Esophagus muscularis mucosa (tissue), 4 donors: ENCODE measurements around the gene FHL3. TPM values are rescaled to one million over a fixed set of nuclear protein-coding genes. Genes with fewer than 3 reads are reported as not detected.

Experiments used
- DNase-seq: peaks from one replicate; pipeline ENCODE4 v3.0.0-alpha.2; 2017; ENCODE audit errors: extremely low spot score
- H3K27ac ChIP-seq, 4 donors: fragments of 200-600 bp; sonication (generic); replicated peaks in 1 of 4; 1 replicate in 3 of 4; 2 replicates in 1 of 4; pipeline ENCODE4 v1.5.1; 2016 to 2019; ENCODE audit warnings: mild to moderate bottlenecking in 1 of 4
- H3K27me3 ChIP-seq, 4 donors: fragments of 200-600 bp; sonication (generic); one replicate each; pipeline versions ENCODE4 v1.5.1 to v1.6.0; 2016 to 2019
- H3K36me3 ChIP-seq, 4 donors: fragments of 200-600 bp; sonication (generic); one replicate each; pipeline ENCODE4 v1.5.1; 2016 to 2019
- H3K4me1 ChIP-seq, 4 donors: fragments of 200-600 bp; sonication (generic); one replicate each; pipeline ENCODE4 v1.5.1; 2016 to 2019
- H3K4me3 ChIP-seq, 4 donors: fragments of 200-600 bp; sonication (generic); 1 replicate in 2 of 4; 2 replicates in 2 of 4; pipeline ENCODE4 v1.5.1; 2016 to 2019; ENCODE audit warnings: mild to moderate bottlenecking in 4 of 4, moderate library complexity in 1 of 4
- H3K9me3 ChIP-seq, 4 donors: fragments of 200-600 bp; sonication (generic); 1 replicate in 3 of 4; 2 replicates in 1 of 4; pipeline ENCODE4 v1.5.1; 2016 to 2019
- EP300 ChIP-seq: sonication (generic); formaldehyde crosslinking; IDR thresholded peaks from one replicate; pipeline ENCODE4 v1.6.1; 2017; ENCODE audit warnings: antibody characterized with exemption
- POLR2A ChIP-seq: fragments of 450-650 bp; IDR thresholded peaks from one replicate; pipeline ENCODE4 v1.6.1; 2017; ENCODE audit warnings: antibody characterized with exemption, moderate library complexity, mild to moderate bottlenecking, low read depth
- POLR2AphosphoS5 ChIP-seq, 2 donors: sonication (generic); formaldehyde crosslinking; IDR thresholded peaks; one replicate each; pipeline ENCODE4 v1.6.1; 2017; ENCODE audit warnings: antibody characterized with exemption in 2 of 2
- WGBS: methylation state at CpG from one replicate; pipeline ENCODE4 v1.1.5; 2018; 5-methylcytosine and 5-hydroxymethylcytosine counted together
- intact Hi-C: fragments of 100-400 bp; cut with DNase I; formaldehyde crosslinking; loops from one replicate; pipeline ENCODE4 v1.15.1; 2023
- total RNA-seq, 4 donors: library from RNA; depleted of rRNA; stranded (reverse); fragments of >200 nt; gene quantifications; one replicate each; pipeline versions ENCODE4 v1.1.0 to v1.2.1, GENCODE V29; 2016
- TF ChIP-seq, protein P1 (sequence below), 3 experiments: fragments of 200-600 bp in 2 of 3; fragments of 450-650 bp in 1 of 3; sonication (generic) in 2 of 3; IDR thresholded peaks; one replicate each; pipeline ENCODE4 v1.5.1; 2017 to 2019; ENCODE audit warnings: antibody characterized with exemption in 3 of 3, mild to moderate bottlenecking in 2 of 3, moderate library complexity in 1 of 3

The FHL3 gene
- total RNA-seq, 4 donors from 2014 or later = 38.3 to 76.9 (median 52.9) TPM

DNA sequence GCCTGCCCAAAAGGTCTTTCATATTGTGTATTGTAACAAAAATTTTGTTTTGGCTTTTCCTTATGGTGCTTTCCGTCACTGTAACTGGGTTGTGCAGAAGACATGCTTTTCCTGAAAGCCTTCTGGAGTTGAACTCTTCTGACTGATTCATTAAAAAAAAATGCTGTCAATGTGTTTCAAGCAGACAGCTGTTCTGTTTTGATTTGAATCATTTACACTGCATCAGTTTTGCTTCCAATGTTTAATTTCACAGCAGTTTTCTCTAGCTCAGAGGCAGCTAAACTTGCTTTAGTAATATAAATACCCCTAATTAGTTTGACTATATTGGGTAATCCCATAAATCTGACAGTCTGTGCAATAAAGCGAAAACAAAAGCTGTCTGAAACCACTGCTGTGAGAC is 15.1 kb upstream of the FHL3 start:
- Histone ChIP-seq H3K9me3 (no peaks in the 10 kb centered on the region), H3K4me1 (peaks cover 19 to 39% (median 26%) of the 10 kb centered on the region in 4 donors), H3K27me3 (no peaks in the 10 kb centered on the region), H3K4me3 (no peak overlapping the region), H3K27ac (no peak overlapping the region), H3K36me3 (peaks cover 70 to 92% (median 85%) of the 10 kb centered on the region in 4 donors)
- no peak for DNase-seq
- TF ChIP-seq POLR2A = no peak
- 91% methylated on average over 2 of the region's 2 CpGs for WGBS
- intact Hi-C loops = no loop called here

DNA sequence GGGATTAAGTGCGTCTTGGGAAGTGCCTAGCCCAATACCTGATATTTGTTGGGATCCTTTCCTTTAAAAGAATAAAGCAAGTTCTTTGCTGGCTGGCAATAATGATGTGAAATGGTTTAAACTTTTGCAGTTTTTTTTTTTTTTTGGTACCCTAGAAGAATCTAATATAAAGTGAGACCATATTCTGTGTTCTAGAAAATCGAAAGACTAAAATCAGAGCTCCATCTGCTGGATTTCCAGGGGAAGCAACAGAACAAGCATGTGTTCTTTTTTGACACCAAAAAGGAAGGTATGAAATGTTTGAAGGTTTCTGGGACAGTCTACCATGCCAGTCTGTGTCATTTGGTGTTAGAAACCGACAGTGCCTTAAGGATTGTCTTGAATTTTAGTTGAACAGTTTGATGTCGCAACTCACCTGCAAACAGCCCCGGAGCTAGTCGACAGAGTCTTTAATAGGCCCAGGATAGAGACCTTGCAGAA is 13.6 kb upstream of the FHL3 start:
- Histone ChIP-seq H3K4me1 (peaks cover 33 to 54% (median 41%) of the 10 kb centered on the region in 4 donors), H3K27me3 (no peaks in the 10 kb centered on the region), H3K9me3 (no peaks in the 10 kb centered on the region), H3K36me3 (peaks cover 58 to 78% (median 71%) of the 10 kb centered on the region in 4 donors), H3K27ac (peak overlapping the region in 3 of 4 donors; percentile 84 to 96 (median 95)), H3K4me3 (no peak overlapping the region)
- intact Hi-C loops = loop anchor here (2.0 kb wide), 1 partner anchor 28 kb away; the partner anchor contains the start of gene SF3A3
- 71% methylated on average over 6 of the region's 6 CpGs for WGBS
- no peak for DNase-seq
- TF ChIP-seq POLR2A (no peak), POLR2AphosphoS5 (IDR thresholded peaks at IDR 0.05) (no peak)
- TF ChIP-seq, protein P1, sequence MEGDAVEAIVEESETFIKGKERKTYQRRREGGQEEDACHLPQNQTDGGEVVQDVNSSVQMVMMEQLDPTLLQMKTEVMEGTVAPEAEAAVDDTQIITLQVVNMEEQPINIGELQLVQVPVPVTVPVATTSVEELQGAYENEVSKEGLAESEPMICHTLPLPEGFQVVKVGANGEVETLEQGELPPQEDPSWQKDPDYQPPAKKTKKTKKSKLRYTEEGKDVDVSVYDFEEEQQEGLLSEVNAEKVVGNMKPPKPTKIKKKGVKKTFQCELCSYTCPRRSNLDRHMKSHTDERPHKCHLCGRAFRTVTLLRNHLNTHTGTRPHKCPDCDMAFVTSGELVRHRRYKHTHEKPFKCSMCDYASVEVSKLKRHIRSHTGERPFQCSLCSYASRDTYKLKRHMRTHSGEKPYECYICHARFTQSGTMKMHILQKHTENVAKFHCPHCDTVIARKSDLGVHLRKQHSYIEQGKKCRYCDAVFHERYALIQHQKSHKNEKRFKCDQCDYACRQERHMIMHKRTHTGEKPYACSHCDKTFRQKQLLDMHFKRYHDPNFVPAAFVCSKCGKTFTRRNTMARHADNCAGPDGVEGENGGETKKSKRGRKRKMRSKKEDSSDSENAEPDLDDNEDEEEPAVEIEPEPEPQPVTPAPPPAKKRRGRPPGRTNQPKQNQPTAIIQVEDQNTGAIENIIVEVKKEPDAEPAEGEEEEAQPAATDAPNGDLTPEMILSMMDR (IDR thresholded peaks at IDR 0.05) = peak; percentile 54 to 63 (median 63)

DNA sequence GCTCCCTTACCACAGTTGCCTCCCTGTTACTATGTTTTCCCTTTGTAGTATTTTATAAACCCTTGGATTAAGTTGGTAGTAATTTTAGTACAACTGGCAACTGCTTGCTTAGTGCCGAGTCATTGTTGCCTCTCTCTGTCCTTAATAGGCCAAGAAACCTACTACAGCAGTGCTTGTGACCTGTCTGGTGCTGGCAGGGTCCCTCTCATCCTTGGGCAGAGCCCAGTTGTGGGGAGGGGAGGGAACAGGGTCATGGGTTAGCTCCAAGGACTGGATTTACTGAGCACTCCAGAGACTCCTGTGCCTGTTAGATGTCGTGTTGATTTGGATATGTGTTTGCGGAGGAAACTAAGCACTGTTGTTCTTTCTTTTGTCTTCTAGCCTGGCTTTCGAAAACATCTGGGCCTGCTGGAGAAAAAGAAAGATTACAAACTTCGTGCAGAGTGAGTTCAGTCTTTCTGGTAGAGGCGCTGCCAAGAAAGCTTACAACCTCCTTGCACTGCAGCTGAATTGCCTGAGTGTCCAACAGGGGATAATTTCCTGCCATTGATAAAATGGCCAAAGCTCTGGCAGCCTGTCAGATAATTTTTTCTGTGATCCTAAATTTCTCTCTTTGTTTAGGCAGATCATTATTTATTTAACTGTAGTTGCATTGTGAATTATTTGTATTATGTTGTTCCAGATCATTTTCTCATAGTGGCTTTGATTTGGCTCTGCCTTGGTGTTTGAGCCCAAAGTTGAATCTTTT is 10.8 kb upstream of the FHL3 start:
- intact Hi-C loops = no loop called here

DNA sequence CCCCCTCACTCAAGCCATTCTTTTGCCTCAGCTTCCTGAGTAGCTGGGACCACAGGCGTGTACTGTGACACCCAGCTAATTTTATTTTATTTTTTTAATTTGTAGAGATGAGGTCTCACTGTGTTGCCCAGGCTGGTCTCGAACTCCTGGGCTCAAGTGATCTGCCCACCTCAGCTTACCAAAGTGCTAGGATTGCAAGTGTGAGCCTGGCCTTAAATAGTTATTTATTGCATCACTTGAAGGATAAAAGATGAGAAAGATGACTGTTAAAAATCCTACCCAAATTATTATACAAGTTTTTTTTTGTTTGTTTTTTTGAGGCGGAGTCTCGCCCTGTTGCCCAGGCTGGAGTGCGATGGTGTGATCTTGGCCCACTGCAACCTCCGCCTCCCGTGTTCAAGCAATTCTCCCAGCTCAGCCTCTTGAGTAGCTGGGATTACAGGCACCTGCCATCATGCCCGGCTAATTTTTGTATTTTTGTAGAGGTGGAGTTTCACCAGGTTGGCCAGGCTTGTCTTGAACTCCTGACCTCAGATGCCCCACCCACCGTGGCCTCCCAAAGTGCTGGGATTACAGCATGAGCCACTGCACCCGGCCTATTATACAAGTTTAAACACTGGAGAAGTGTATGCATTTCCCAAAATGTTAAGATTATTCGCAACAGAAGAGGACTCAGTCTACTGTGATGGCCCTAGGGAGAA is 9.6 kb upstream of the FHL3 start:
- DNase-seq = no peak
- Histone ChIP-seq H3K4me3 (no peak overlapping the region), H3K36me3 (peaks cover 19 to 37% (median 31%) of the 10 kb centered on the region in 4 donors), H3K4me1 (peaks cover 42 to 70% (median 54%) of the 10 kb centered on the region in 4 donors), H3K27ac (peak overlapping the region; percentile 71 to 96 (median 90)), H3K9me3 (no peaks in the 10 kb centered on the region), H3K27me3 (no peaks in the 10 kb centered on the region)
- no peak for TF ChIP-seq EP300
- TF ChIP-seq POLR2AphosphoS5 (IDR thresholded peaks at IDR 0.05) = no peak
- no peak for TF ChIP-seq POLR2A
- TF ChIP-seq, protein P1 (IDR thresholded peaks at IDR 0.05) = no peak
- 79% methylated on average over 11 of the region's 11 CpGs for WGBS
- intact Hi-C loops = no loop called here

More for the DNA sequence above, 10.8 kb upstream of the FHL3 start:
- TF ChIP-seq POLR2AphosphoS5 (IDR thresholded peaks at IDR 0.05) (peak; percentile 54 to 80), POLR2A (no peak)
- Histone ChIP-seq H3K9me3 (no peaks in the 10 kb centered on the region), H3K4me3 (no peak overlapping the region), H3K36me3 (peaks cover 32 to 50% (median 44%) of the 10 kb centered on the region in 4 donors), H3K4me1 (peaks cover 42 to 70% (median 54%) of the 10 kb centered on the region in 4 donors), H3K27ac (peak overlapping the region; percentile 71 to 96 (median 90)), H3K27me3 (no peaks in the 10 kb centered on the region)
- 34% methylated on average over 6 of the region's 6 CpGs for WGBS
- no peak for DNase-seq

DNA sequence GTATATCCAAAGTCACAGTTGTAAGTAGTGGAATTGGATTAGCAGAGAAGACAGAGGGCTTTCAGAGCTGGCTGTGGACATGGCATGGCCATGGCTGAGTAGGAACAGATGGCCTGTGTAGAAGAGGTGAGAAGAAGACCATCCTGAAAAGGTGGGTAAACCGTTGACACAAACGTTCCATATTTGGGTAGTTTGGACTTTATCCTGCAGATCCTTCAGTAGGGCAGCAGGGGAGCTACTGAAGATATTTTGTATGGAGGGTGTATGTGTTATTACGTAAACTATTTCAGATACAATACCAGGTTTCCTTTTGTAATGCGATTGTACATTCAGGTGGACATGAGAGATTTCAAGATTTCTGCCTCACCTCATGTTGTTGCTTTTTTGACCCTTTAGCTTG is 8.9 kb upstream of the FHL3 start:
- intact Hi-C loops = no loop called here
- Histone ChIP-seq H3K36me3 (peaks cover 12 to 30% (median 24%) of the 10 kb centered on the region in 4 donors), H3K27ac (peak overlapping the region; percentile 71 to 96 (median 90)), H3K27me3 (no peaks in the 10 kb centered on the region), H3K4me1 (peaks cover 42 to 69% (median 54%) of the 10 kb centered on the region in 4 donors), H3K4me3 (peak overlapping the region; percentile 61 to 84 (median 76)), H3K9me3 (no peaks in the 10 kb centered on the region)
- WGBS = 50% methylated on average over 4 of the region's 4 CpGs
- DNase-seq = no peak
- no peak for TF ChIP-seq EP300
- TF ChIP-seq, protein P1 (IDR thresholded peaks at IDR 0.05) = peak in 1 of 3 experiments; percentile 21
